HG03575 (cell line): Measurements from ENCODE around the gene VILL.

Experiments
- ATAC-seq: cut with Tn5 transposase; IDR thresholded peaks from one replicate; pipeline ENCODE4 v1.9.1; 2021; ENCODE audit not compliant: unreplicated experiment, insufficient number of reproducible peaks, low FRiP score; ENCODE audit errors: extremely low read depth

VILL gene

DNA sequence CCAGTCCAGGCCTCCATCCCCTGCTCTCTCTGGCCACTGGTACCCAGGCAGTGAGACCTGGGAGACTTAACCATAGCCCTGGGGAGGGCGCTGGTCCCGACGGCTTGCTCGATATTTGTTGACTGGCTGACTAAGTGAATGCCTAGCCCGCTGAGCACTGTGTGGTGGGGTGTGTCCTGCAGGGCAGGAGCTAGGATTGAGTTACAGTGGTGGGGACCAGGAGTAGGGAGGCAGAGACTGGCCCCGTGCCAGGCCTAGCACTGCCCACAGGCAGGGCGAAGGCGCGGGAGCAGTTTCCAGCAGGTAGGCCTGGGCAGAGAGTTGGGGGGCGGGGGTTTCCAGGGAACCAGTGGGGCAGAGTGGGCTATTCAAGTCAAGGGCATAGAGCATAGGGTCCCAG, at the start of gene VILL:
VILL (plus strand) TSS at position 260 of the 400 bp plus-strand sequence. CDS start 2,887 bp downstream, outside the sequence.
- ATAC-seq: no peak

DNA sequence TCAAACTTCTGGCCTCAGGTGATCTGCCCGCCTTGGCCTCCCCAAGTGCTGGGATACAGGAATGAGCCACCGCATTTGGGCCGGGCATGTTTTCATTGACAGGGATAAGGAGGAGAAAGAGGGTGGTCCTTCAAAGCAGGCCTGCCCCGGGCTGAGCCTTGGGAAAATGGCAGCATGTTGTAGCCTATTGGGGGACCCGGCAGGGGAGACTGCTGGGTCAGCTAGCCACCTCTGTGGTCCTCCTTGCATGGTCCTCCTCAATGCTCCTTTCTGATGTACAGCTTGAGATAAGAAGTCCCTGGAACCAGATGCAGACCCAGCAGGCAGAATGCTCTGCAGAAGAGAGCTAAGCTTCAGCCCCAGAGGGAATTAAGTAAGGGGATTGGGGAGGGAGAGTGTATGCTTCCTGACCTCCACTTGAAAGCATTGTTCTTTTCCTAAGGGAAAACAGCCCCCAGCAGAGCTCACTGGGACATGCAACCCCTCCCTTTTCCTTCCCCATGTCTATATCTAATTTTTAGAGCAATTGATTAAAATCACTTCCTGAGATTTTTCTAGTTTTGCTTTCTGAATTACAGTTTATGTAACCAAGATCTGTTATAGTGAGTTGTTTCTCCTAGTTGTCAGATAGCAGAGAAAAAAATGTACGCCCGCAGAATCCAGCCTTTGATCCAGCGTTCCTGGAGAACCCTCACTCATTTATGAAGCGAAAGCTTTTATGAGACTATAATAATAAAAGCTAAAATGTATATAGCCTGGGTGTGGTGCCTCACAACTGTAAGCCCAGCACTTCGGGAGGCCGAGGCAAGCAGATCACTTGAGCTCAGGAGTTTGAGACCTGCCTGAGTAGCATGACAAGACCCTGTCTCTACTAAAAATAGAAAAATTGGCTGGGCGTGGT, 48.7 kb upstream of the VILL start:
- ATAC-seq: no peak

DNA sequence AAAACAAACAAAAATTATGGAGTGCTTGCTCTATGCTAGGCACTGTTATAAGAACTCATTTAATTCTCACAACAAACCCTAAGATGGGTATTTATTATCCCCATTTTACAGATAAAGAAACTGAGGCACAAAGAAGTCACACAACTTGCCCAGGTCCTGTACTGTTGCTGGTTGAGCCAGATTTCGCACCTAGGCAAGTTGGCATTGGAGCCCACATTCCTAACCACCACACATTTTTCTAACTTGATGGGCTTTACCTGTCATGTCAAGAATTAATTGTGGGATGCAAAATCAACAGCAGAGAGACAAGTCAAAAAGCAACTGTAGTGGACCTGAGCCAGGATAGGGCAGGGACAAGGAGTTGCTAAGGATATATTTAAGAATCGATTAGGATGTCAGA, 47.9 kb upstream of the VILL start:
- no peak for ATAC-seq

DNA sequence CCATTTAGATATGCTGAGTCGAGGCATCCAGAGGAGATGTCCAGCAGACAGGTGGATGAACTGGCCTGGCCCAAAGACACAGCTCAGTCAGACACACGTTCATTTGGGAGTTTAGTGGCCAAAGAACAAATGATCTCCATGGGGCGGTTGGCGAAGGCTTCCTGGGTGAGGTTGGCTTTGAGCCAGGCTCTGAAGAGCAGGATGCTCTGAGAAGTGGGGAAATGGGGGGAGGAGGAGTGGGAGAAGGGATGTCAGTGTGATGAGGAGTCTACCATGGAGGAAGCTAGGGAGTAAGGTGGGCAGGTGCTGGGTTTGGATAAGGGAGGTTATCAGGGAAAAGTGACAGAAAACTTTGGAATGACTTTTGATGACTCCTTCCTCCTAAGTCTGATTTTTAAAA, 47.5 kb upstream of the VILL start:
- no peak for ATAC-seq

DNA sequence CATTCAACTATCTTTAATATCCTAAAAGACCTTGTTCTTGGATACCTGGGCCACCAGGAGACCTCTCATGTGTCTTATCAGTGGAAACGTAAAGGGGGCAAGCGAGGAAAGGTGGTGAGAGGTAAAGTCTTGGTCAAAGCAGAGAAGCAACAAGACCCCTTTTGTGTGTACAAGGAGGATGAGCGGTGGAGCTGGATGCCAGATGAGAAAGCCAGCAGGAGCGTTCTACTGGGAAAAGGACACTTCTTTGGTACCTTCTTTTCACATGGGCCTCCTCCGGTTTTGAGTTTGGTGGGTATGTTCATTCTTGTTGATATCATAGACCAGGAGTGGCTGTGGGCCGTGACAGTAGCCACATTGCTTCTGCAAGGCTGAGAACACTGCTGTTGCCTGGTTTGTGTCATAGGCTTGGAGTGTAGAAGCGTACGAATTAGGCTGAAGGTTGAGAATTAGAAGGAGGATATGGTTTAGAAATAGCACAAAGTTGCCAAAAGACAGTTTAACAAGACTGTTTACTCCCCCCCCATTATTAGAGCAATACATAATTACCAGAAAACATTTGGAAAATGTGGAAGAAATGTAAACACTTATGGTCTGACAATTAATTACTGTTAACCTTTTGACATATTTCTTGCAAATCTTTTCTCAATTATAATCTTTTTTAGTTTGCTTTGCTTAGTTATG, 46.8 kb upstream of the VILL start:
- ATAC-seq: no peak

DNA sequence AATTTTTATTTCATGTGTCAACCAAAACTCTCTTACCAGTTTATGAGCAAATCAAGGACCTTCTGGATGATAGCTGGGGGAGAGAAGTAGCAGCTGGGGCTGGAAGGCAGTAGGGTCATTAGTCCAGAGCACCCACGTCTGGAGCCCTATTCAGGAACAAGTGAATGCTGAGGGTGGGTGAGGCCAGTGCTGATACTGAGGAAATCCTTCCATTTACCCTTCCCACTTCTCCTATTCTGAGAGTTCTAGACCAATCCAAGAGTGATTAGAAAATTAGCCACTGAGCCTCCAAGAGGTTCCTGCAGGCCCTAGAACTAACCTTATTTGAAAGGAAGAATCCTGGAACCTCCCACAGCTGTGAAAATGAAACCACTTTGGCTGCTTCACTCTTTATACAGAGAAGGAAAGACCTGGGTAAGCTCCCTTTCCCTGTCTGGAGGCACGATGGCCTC, 46.2 kb upstream of the VILL start:
- ATAC-seq: no peak

DNA sequence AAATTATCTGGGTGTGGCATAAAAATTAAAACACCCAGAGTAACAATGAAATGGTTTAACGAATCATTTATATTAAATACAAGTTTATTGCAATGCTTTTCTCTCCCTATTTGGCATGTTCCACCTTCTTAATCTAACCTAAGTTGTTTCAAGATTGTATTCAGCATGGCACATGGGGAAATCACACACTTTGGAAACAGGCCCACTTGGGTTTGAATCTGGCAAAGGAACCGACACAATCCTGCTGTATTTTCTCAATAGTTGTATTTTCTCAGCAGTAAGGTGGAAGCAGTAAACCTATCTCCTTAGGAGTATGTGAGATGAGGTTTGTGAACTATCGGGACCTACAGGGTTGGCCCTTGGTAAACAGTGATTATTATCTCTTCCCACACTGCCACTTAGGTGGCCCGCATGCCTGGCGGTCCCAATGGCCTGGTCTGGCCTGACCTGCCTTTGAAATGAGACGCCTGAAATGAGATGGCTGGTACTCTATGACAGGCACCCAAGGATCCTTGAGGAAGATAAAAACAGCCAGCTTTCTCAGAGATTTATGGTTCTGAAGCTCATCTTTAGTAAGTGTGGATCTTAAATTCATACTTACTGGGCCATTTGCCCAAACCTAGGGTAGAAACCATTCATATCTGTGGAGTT, 45.3 kb upstream of the VILL start:
- no peak for ATAC-seq

DNA sequence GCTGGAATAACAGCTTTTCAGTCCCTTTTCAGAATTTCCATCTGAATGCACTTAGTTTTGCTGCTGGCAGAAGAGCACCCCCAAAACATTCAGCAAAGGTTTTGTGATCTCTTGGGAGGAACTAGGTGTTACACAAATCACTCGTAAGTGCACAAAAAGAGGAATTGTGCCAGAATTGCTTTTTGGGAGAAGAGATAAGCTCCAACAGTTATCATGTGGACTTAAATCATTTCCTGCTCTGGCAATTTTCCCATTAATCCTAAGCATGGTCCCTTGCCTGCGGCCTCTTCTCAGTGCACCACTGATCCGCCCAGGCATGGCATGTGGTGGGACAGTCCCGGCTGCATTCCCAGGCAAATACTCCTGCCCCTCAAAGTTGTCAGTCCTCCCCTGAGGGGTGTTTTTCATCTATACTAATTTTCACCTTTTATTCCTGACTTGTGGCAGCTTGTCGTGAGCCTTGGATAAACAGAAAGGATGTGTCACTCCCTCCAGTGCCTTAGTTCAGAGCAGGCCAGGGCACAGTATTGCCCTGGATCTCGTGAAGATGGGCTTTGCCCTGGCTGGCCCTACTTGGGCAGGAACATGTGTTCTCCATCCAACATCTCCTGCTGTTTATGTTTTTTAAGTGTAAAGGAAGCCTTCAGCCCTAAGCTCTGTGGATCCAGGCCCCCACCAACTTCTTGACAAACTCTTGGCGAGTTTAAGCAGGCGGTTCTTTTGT, 44.6 kb upstream of the VILL start:
- no peak for ATAC-seq

DNA sequence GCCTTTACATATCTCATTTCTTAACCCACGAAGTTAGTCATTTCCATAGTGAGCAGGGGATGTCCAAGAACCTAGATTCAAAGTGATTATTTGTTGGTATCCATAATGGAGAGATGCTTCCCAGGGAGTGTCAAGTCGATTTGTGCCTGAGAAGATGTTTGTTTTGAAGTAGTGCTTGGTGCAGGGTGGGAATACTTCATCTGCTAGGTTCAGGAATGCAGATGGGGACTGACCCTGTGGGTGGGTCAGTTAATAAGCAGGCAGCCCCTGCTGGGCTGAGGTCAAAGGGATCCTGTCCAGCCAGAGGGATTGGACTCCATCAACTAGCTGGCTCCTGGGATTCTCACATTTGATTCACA, 44.1 kb upstream of the VILL start:
- ATAC-seq: no peak

DNA sequence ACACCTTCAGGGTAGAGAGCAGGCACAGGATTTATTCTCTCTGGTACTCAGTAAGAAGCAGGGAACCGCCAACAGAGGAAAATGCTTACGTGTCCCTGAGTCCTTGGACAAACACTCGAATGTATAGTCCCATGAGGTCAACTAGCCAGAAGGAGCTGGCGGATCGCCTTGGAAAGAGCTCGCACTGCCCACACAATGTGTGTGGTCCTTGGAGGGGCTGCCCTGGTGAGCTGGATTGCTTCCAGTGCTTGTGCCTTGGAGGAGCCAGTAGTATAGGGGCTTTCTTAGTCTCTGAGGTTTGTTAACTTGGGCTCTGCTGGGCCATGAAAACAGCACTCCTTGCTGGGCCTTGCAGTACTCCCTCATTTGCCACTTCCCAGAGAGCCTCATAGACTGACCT, 40.7 kb upstream of the VILL start:
- no peak for ATAC-seq

DNA sequence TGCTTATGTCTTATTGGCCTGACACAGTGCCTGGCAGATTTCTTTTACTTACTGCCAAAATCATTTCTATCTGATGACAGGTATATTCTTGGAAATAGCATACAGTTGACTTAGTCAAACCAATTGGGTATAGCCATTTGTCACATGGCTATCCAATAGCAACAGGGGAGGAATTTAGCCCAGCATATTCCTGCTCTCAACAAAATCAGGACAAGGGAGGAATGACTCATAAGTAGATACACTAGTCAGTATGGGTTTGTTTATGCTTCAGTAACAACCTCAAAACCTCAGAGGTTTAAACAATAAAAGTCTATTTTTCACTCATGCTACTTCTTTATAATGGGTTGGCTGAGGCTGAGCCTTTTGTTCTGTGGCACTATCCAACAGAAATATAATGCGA, 38.0 kb upstream of the VILL start:
- no peak for ATAC-seq

DNA sequence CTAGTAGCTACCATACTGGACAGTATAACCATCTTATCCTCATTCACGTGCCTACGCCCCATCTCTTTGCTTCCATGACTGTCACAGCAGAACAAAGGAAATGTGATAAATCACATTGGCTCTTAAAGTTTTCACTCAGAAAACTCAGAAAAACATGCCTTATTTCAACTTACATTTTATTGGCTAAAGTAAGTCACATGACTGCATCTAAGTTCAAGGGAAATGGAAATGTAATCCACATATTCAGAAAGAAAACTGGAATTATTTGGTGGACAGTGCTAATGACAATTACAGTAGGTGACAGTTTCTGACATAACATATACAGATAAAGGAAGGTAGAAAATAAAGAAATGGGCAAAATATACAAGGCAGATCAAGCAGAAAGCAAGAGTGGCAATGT, 37.4 kb upstream of the VILL start:
- ATAC-seq: no peak

DNA sequence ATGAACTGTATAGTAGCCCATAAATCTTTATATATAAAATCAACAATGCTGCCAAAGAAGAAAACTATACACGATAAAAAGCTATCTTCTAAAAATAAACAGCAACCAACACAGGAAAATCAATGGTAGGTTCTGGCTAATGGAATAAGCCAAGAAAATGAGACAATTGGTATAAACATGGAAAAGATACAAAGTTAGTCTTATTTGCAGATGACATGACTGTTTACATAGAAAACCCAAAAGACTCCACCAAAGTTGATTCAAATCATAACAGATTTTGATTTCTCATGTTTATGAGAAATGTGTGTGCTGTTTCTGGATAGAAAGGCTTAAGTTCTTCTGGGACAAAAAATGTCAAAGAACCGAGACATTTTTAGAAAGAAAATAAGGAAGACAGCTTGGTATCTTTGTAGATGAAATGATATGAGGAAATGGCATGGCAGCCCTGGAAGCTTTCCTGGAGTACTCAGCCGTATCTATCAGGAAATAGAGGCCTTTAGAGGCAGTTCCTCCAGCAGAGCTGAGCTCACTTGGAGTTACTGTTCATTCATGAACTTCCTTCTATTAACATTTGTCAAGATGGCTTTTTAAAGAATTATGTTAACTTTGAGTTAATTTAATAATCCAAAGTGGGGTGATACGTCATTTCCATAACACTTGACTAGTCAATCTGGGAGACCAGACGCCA, 36.7 kb upstream of the VILL start:
- ATAC-seq: no peak

DNA sequence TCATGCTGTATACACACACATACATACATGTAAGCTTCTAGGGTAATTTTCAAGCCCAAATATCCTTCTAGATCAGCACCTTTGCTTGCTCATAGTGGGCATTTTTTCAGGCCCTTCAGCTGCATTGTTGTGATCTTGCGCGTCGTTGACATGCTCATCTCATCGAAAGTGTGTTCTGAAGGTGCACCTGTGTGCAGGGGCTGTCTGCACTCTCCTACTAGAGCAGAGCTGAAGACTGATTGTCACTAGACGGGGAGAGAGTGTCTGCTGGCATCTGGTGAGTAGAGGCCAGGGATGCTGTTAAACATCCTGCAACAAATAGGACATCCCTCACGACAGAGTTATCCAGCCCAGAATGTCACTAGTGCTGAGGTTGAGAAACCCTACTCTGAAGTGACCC, 35.7 kb upstream of the VILL start:
- no peak for ATAC-seq

DNA sequence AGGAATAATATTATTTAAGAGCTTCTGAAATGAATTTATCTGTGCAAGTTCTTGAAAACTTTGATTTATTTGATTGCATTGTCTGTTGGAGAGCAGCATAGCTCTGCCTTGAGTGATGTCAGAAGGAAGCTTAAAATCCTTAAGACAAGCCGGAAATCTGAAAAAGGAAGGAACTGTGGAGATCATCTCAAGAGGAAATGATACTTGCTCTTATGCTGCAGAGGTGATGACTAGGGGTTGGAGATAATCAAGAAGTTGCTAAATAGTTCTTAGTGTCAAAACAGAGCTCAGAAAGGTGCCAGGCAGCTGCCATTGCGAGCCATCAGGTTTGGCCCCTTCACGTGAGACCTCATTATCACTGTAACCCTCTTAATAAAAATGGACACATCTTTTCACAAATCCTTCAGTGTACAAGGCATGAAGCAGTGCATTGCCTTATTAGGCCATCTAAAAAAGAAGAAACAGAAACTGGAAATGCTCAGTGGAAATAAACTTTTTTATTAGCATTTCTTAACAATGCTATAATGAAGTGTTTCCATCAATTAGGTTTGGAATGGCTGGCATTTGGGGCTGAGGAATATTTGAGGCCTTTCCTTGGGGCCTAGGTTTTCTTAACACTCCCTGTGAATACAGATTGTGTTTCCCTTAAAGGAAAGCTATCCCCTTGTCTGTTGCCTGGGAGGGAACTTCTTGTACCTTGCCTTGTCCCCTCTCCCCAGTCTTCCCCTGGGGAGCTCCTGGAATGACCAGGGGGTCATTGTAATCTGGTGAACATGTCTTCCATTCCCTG, 34.5 kb upstream of the VILL start:
- ATAC-seq: no peak

DNA sequence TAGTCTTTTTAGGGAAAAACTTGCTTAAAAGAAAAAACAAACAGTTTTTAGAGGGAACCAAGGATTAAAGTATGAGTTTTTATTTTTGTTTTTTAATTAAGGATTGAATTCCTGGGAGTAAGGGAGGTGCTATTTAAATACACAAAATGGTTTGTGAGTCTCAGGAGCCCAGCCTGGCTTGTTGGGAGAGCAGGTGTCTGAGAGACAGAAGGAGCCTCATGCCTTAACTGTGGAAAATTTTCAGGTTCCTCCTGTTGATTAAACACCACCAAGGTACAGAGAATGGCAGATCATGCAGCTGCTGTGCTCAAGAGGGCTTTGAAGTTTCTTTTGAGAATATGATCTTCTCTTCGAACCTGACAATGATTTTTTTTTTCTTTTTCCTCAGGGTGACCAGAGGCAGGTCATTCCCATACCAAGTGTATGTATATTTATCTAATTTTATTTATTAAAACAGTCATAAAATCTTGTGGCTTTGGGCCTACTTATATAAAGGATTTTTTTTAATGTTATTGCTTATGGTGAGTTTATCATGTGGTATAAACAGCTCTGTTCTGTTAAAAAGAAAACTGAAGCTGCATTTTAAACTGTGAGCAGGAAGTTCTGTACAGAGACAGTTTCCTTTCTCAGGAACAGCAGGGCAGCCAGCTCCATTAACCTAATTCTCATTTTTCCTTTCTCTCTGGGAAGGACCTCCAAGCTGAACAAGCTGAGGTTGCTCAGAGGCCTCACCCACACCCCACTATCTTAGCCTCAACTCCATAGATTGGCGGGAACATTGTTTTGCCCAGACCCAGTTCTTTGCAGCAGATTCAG, 33.7 kb upstream of the VILL start:
- ATAC-seq: no peak

DNA sequence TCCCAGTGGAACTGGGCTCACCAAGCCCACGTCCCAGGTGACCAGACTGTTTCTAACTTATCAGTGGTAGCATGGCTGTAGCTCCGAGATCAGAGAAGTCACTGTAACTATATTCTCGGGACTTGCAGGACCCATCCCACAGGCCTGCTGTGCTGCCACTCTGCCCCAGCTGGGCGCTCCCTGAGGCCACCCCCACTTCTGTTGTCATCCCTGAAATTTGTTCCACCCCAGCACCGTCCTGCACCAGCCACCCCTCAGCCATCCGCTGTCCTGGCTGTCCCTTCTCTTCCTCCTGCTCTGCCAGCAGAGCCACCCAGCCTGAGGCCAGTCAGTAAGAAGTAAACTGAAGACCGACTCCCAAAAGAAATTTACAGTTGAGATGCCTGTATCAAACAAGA, 33.0 kb upstream of the VILL start:
- ATAC-seq: no peak
